Panc1 (cell line): ENCODE data around the gene TRPC3. TPM values are rescaled to one million over a fixed set of nuclear protein-coding genes. Genes with fewer than 3 reads are reported as not detected.

Experiments used
- ATAC-seq: fragments of 200-7000 bp; cut with Tn5 transposase; 2 replicates; pipeline ENCODE4 v1.9.1; 2020; ENCODE audit warnings: mild to moderate bottlenecking, moderate library complexity
- BruUV-seq: library from RNA; stranded (reverse); fragments of 400-500 nt; replicated peaks from 2 replicates; lab custom pipeline; 2021; lab: Mats Ljungman, UMichigan
- CTCF ChIA-PET: fragments of 300-600 bp; sonication (Branson Sonifier 250); formaldehyde crosslinking; loops from one replicate; lab custom pipeline; 2022; ENCODE audit warnings: antibody characterized with exemption; lab: Charles Lee
- POLR2A ChIA-PET: fragments of 300-600 bp; sonication (Branson Sonifier 250); formaldehyde crosslinking; loops from one replicate; lab custom pipeline; 2022; ENCODE audit warnings: antibody characterized with exemption; lab: Charles Lee
- DNase-seq: peaks from one replicate; pipeline ENCODE4 v3.0.0-alpha.2; 2010; ENCODE audit warnings: low read depth, low spot score
- H3K27ac ChIP-seq: 2 replicates; pipeline ENCODE4 v1.5.1; 2011; ENCODE audit warnings: mild to moderate bottlenecking, low read length, inconsistent platforms
- H3K27me3 ChIP-seq: fragments of 200-500 bp; sonication (Bioruptor generic); 2 replicates; pipeline ENCODE4 v1.6.0; 2014; ENCODE audit warnings: low read length, inconsistent platforms; ENCODE audit not compliant: control insufficient read depth, insufficient read depth
- H3K36me3 ChIP-seq: fragments of 200-500 bp; sonication (Bioruptor generic); 2 replicates; pipeline ENCODE4 v1.5.1; 2014; ENCODE audit warnings: inconsistent platforms, mild to moderate bottlenecking, low read length, moderate library complexity; ENCODE audit not compliant: control insufficient read depth, insufficient read depth
- H3K4me1 ChIP-seq: 2 replicates; pipeline ENCODE4 v1.5.1; 2011; ENCODE audit warnings: inconsistent platforms, mild to moderate bottlenecking, low read length, moderate library complexity; ENCODE audit not compliant: control insufficient read depth, insufficient read depth
- H3K4me3 ChIP-seq, 2 experiments: 2 replicates each; pipeline ENCODE4 v1.5.1; 2011 to 2012; ENCODE audit warnings: low read depth in 2 of 2, low read length in 2 of 2, mild to moderate bottlenecking in 2 of 2, inconsistent platforms in 1 of 2, moderate library complexity in 1 of 2
- H3K9me3 ChIP-seq: fragments of 200-500 bp; sonication (Bioruptor generic); 2 replicates; pipeline ENCODE4 v1.5.1; 2014; ENCODE audit warnings: low read depth, mild to moderate bottlenecking, inconsistent platforms, low read length, moderate library complexity; ENCODE audit not compliant: control insufficient read depth, insufficient read depth
- POLR2AphosphoS5 ChIP-seq: IDR thresholded peaks from 2 replicates; pipeline ENCODE4 v1.6.1; 2012; ENCODE audit warnings: mild to moderate bottlenecking, low read depth, low read length, moderate library complexity
- SIN3A ChIP-seq: IDR thresholded peaks from 2 replicates; pipeline ENCODE4 v1.6.1; 2012; ENCODE audit warnings: low read depth, mild to moderate bottlenecking, low read length, moderate library complexity, borderline replicate concordance; ENCODE audit not compliant: insufficient read depth
- TCF7L2 ChIP-seq: IDR thresholded peaks from 2 replicates; pipeline ENCODE4 v1.6.1; 2011; ENCODE audit warnings: mild to moderate bottlenecking, low read depth, low read length, inconsistent platforms
- in situ Hi-C: cut with HindIII; loops from 2 replicates; pipeline ENCODE4 v1.10.0; 2016; ENCODE audit warnings: low sequenced_read_pairs, low pct_unique_long_range_greater_than_20kb
- intact Hi-C: fragments of 100-400 bp; cut with micrococcal nuclease; formaldehyde crosslinking; loops from one replicate; pipeline ENCODE4 v1.10.0; 2022; ENCODE audit not compliant: unreplicated experiment
- total RNA-seq: library from RNA; stranded (reverse); gene quantifications from one replicate; pipeline ENCODE4 v1.2.1, GENCODE V29; 2021; ENCODE audit not compliant: unreplicated experiment
- TF ChIP-seq, protein P1 (sequence below), 2 experiments: IDR thresholded peaks; 2 replicates each; pipeline ENCODE4 v1.6.1; 2011 to 2012; ENCODE audit warnings: low read depth in 2 of 2, control low read depth in 1 of 2, low read length in 1 of 2, mild to moderate bottlenecking in 1 of 2, moderate library complexity in 1 of 2; ENCODE audit not compliant: insufficient read depth in 1 of 2
- TF ChIP-seq, protein P2 (sequence below): fragments of 450-650 bp; IDR thresholded peaks from 2 replicates; pipeline ENCODE4 v1.5.1; 2017; ENCODE audit warnings: mild to moderate bottlenecking

Gene TRPC3
- total RNA-seq, 1 experiment from 2014 or later, result 0.08 TPM

- POLR2A ChIA-PET, result no interaction called here
- CTCF ChIA-PET, result interaction anchor here (0.6 kb wide), 1 partner anchor 24 kb away, joined by 4 read pairs; no protein-coding TSS in a partner anchor
- H3K27ac ChIP-seq, result no peak overlapping the region
- H3K9me3 ChIP-seq, result no peaks in the 10 kb centered on the region
- H3K36me3 ChIP-seq, result no peaks in the 10 kb centered on the region; the same call in 1 of the 2 replicates
- intact Hi-C loops (no loop called here), in situ Hi-C loops (no loop called here)
- no peaks in the 10 kb centered on the region for H3K4me1 ChIP-seq
- DNase-seq, result no peak
- BruUV-seq, result no TSS peak
- H3K4me3 ChIP-seq, result no peak overlapping the region
- no peak for ATAC-seq
- H3K27me3 ChIP-seq, result peaks cover 3% of the 10 kb centered on the region; the same call in 1 of the 2 replicates
- TF ChIP-seq, protein P1, sequence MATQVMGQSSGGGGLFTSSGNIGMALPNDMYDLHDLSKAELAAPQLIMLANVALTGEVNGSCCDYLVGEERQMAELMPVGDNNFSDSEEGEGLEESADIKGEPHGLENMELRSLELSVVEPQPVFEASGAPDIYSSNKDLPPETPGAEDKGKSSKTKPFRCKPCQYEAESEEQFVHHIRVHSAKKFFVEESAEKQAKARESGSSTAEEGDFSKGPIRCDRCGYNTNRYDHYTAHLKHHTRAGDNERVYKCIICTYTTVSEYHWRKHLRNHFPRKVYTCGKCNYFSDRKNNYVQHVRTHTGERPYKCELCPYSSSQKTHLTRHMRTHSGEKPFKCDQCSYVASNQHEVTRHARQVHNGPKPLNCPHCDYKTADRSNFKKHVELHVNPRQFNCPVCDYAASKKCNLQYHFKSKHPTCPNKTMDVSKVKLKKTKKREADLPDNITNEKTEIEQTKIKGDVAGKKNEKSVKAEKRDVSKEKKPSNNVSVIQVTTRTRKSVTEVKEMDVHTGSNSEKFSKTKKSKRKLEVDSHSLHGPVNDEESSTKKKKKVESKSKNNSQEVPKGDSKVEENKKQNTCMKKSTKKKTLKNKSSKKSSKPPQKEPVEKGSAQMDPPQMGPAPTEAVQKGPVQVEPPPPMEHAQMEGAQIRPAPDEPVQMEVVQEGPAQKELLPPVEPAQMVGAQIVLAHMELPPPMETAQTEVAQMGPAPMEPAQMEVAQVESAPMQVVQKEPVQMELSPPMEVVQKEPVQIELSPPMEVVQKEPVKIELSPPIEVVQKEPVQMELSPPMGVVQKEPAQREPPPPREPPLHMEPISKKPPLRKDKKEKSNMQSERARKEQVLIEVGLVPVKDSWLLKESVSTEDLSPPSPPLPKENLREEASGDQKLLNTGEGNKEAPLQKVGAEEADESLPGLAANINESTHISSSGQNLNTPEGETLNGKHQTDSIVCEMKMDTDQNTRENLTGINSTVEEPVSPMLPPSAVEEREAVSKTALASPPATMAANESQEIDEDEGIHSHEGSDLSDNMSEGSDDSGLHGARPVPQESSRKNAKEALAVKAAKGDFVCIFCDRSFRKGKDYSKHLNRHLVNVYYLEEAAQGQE (IDR thresholded peaks at IDR 0.05; ENCODE audit: insufficient read depth in 1 of 2, low read depth in 2 of 2, low read length in 1 of 2), result no peak
- TF ChIP-seq, protein P2, sequence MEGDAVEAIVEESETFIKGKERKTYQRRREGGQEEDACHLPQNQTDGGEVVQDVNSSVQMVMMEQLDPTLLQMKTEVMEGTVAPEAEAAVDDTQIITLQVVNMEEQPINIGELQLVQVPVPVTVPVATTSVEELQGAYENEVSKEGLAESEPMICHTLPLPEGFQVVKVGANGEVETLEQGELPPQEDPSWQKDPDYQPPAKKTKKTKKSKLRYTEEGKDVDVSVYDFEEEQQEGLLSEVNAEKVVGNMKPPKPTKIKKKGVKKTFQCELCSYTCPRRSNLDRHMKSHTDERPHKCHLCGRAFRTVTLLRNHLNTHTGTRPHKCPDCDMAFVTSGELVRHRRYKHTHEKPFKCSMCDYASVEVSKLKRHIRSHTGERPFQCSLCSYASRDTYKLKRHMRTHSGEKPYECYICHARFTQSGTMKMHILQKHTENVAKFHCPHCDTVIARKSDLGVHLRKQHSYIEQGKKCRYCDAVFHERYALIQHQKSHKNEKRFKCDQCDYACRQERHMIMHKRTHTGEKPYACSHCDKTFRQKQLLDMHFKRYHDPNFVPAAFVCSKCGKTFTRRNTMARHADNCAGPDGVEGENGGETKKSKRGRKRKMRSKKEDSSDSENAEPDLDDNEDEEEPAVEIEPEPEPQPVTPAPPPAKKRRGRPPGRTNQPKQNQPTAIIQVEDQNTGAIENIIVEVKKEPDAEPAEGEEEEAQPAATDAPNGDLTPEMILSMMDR, result no peak
- no peak for TF ChIP-seq TCF7L2
- no peak for TF ChIP-seq POLR2AphosphoS5
- TF ChIP-seq SIN3A, result no peak
Observed at GRCh38 chr4:121877041-121877773, 74.7 kb downstream of the TRPC3 start.

DNA sequence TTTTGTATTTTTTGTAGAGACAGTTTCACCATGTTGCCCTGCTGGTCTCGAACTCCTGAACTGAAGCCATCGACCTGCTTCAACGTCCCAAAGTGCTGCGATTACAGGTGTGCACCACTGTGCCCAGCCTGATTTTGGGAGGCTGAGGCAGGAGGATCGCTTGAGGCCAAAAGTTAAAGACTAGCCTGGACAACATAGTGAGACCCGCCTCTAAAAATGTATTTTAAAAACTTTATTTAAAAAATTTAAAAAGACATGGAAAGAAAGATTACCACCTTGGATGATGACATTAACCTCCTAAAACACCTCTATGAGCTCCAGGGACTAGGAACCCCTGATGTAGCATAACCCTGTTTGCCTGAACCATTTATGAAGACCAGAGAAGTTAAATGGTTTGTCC, 75.8 kb downstream of the TRPC3 start:
- ChIA-PET POLR2A (interaction anchor here (0.7 kb wide), 1 partner anchor 298 kb away, joined by 6 read pairs; no protein-coding TSS in a partner anchor), CTCF (no interaction called here)
- H3K9me3 ChIP-seq, result no peaks in the 10 kb centered on the region
- H3K36me3 ChIP-seq, result no peaks in the 10 kb centered on the region; the same call in 1 of the 2 replicates
- peaks cover 3% of the 10 kb centered on the region; the same call in 1 of the 2 replicates for H3K27me3 ChIP-seq
- intact Hi-C loops, result no loop called here
- DNase-seq (no peak), ATAC-seq (no peak)
- no peak overlapping the region for H3K27ac ChIP-seq
- in situ Hi-C loops, result no loop called here
- no TSS peak for BruUV-seq
- H3K4me1 ChIP-seq, result no peaks in the 10 kb centered on the region
- TF ChIP-seq POLR2AphosphoS5 (no peak), TCF7L2 (no peak)
- TF ChIP-seq, protein P2, result no peak
- no peak overlapping the region for H3K4me3 ChIP-seq
